ENCODE measurements around the gene CD300LG.
"Not testable (repeated sequence)": the region's sequence is repeated elsewhere in the genome, so short reads cannot be mapped to it uniquely, and the experiment has no call there.

Gene CD300LG

GRCh38 chr17:43849116-43849515, 2.1 kb downstream of the CD300LG start:
- in situ Hi-C loops (cut with HindIII; ENCODE audit: low sequenced_read_pairs): no loop called here

DNA sequence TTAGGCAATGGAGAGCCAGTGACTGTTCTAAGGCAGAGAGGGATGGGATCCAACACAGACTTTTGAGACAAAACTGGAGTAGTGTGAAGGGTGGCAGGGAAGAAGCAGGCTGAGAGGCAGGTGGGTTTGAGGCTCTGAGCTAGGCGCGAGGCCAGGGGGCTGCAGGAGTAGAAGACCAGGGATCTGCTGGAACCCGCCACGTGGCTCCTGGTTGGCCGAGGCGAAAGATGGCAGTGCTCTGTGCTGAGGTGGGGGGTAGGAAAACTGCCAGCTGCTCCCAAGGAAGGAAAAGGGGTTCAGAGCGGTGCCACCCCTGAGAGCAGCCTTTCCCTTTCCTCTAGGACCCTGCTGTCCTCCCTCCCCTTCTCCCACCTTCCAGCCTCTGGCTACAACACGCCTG, 5.6 kb downstream of the CD300LG start:
- in situ Hi-C loops (cut with HindIII; ENCODE audit: low sequenced_read_pairs): no loop called here

- in situ Hi-C loops (cut with HindIII; ENCODE audit: low sequenced_read_pairs): no loop called here
Measured at GRCh38 chr17:43853546-43853945, 6.6 kb downstream of the CD300LG start.

DNA sequence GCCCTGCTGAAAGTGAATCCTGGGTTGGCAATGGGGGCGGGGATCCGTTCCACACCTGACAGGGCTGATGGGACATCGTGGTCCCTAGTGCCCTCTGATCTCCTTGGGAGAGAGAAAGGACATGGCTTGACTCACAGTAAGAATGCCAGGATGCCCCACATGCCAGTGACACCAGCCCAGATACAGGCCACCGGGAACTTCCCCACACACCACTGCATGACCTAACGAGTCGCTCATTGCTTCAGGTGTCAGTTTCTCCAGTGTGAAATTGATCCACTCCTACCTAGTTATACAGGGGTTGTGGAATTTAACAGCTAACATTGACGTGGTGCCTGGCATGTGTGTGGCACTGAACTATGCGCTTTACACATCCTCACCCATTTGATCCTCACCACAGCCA, 7.5 kb downstream of the CD300LG start:
- in situ Hi-C loops (cut with HindIII; ENCODE audit: low sequenced_read_pairs): no loop called here

- in situ Hi-C loops (cut with HindIII; ENCODE audit: low sequenced_read_pairs): no loop called here
Measured at GRCh38 chr17:43855061-43855460, 8.1 kb downstream of the CD300LG start.

DNA sequence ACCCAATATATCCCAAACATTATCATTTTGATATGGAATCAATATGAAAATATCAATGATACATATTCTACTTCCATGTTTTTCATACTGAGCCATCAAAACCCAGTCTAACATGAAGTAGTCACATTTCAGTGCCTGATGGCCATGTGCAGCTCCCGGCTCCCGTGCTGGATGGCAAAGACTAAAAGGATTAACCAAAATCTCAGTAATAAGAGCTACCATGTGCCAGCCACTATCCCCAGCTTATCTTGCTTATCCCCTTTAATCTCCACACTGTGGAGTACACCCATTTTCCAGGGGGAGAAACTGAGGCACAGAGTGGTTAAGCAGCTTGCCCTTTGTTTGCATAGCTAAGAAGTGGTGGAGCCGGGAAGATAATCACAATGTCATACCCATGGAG, 9.2 kb downstream of the CD300LG start:
- in situ Hi-C loops (cut with HindIII; ENCODE audit: low sequenced_read_pairs): no loop called here

- in situ Hi-C loops (cut with HindIII; ENCODE audit: low sequenced_read_pairs): no loop called here
Measured at GRCh38 chr17:43857141-43857540, 10.2 kb downstream of the CD300LG start.

DNA sequence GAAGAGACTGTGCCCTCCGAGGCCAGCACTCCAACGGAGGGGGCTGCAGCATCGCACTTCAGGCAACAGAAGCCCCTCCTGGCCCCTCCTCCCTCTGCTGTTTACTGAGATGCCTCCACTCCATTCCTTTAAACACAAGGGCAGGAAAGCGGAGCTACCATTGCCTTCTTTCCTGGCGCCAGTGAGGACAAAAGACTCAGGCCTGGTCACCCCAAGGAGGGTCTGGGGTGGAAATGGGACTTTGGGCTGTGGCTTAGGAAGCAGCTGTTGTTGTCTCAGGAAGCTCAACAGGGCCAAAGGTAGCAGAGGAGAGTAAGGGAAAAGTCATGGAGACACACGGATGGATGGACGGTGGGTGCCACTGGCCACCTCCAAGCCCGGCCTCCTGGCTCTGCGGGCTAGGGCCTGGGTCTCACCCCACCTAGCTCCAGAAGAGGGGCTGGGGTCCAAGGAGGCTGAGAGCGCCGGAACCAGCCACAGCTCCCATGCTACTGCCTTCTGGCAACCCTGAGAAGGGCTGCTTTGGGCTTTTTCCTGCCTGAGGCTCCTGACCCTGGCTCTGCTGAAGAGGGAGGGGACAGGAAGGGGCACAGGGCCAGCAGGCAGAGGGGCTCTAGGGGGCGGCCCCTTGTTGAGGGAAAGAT, 11.1 kb downstream of the CD300LG start:
- in situ Hi-C loops (cut with HindIII; ENCODE audit: low sequenced_read_pairs): no loop called here

- in situ Hi-C loops (cut with HindIII; ENCODE audit: low sequenced_read_pairs): no loop called here
Measured at GRCh38 chr17:43860077-43860725, 13.2 kb downstream of the CD300LG start.

GRCh38 chr17:43860927-43861622, 14.1 kb downstream of the CD300LG start:
- in situ Hi-C loops (cut with HindIII; ENCODE audit: low sequenced_read_pairs): no loop called here

GRCh38 chr17:43861960-43862359, 15.0 kb downstream of the CD300LG start:
- in situ Hi-C loops (cut with HindIII; ENCODE audit: low sequenced_read_pairs): no loop called here

- in situ Hi-C loops (cut with HindIII; ENCODE audit: low sequenced_read_pairs): no loop called here
Measured at GRCh38 chr17:43864161-43864984, 17.4 kb downstream of the CD300LG start.

GRCh38 chr17:43868226-43868994, 21.4 kb downstream of the CD300LG start:
- in situ Hi-C loops (cut with HindIII; ENCODE audit: low sequenced_read_pairs): no loop called here

GRCh38 chr17:43869031-43869430, 22.1 kb downstream of the CD300LG start:
- in situ Hi-C loops (cut with HindIII; ENCODE audit: low sequenced_read_pairs): not testable (repeated sequence)

DNA sequence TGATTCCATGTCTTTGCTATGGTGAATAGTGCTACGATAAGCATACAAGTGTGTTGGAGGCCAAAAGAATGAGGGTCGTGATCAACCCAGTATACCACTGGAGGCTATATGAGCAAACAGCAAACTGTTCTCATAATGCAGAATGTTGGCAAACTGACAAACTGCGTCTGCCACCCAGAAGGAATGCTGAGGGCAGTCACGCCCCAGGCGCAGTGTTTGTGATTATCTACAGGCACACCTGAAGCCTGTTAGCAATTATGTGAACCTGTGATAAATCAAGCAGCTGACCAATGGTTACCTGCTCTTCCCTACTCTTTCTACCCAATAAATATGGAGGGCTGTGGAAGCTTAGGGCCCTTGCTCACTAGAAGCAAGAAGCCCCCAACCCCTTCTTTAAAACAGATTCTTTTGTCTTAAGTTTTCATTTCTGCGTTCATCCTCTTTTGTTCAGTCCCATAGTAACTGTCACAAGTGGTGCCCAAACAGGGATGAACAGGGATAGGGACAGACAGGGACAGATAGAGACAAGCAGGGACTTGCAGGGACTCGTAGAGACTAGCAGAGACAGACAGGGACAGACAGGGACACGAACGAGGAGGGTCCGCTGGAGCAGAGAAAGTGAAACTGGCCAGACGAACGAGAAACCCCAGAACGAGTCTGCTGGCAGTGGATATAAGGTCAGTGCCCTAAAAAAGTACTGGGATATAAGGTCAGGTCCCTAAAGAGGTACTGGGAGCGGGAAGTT, 25.1 kb downstream of the CD300LG start:
- in situ Hi-C loops (cut with HindIII; ENCODE audit: low sequenced_read_pairs): no loop called here

DNA sequence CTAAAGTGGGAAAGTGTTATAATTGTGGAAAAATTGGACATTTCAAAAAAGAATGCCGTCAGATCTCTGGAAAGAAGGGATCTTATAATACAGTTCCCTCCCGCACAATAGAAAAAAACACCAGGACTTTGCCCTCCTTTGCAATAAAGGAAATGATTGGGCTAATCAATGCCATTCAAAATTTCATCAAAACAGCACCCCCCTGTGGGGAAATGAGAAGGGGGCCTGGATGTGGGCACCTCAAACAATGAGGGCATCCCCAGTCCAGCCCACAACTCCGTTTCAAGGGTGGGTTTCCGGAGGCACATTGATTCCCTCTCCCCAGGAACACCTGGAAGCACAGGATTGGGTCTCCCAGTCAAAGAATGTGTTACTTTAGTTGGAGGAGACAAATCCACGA, 26.1 kb downstream of the CD300LG start:
- in situ Hi-C loops (cut with HindIII; ENCODE audit: low sequenced_read_pairs): no loop called here

GRCh38 chr17:43873815-43874214, 26.8 kb downstream of the CD300LG start:
- in situ Hi-C loops (cut with HindIII; ENCODE audit: low sequenced_read_pairs): no loop called here

DNA sequence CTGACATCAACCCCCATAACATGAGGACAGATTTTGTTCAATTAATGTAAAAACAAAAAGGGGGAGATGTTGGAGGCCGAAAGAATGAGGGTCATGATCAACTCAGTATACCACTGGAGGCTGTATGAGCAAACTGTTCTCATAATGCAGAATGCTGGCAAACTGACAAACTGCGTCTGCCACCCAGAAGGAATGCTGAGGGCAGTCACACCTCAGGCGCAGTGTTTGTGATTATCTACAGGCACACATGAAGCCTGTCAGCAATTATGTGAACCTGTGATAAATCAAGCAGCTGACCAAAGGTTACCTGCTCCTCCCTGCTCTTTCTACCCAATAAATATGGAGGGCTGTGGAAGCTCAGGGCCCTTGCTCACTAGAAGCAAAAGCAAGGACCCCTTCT, 27.3 kb downstream of the CD300LG start:
- in situ Hi-C loops (cut with HindIII; ENCODE audit: low sequenced_read_pairs): no loop called here

DNA sequence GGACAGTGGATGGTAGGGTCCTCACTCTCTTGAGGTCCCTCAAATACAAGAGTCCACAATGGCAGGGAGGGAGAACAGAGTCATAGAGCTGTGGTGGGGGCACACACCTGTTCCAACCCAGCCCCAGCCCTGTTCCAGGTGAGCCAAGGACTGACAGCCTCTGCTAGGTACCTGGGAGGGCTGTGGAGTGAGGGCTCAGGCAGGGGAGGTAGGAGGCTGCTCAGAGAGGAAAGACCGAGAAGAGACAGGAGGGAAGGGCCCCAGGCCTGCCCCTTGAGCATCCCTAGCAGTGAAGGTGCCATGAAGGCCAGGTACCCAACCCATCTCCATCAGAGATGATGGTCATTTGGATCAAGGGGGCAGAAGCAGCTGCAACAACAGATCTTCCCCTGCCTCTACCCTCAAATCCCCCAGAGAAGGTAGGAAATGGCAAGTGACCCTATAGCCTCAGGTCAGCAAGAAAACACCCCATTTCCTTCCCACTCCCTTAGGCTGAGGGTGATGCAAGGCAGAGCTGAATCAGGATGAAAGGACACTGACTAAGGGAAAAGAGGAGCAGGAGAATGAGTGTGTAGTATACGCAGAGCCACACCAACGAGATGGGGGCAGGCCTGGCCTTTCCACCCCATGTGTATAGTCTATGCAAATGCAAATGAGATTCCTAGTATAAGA, 28.6 kb downstream of the CD300LG start:
- in situ Hi-C loops (cut with HindIII; ENCODE audit: low sequenced_read_pairs): loop anchor here (5.0 kb wide), 1 partner anchor 33 kb away; no protein-coding TSS in a partner anchor

All from endothelial cell of hepatic sinusoid (primary cell).